Stimulated activated CD4-positive, alpha-beta T cell treated with anti-CD3 and anti-CD28 coated beads, TNF-alpha, amount 100 ng/mL, for 48 hours (primary cell): ENCODE results near the gene CPNE2.
A peak's percentile ranks its signal among the peaks of the same experiment; 100 is the strongest.
"Not testable (repeated sequence)": the region's sequence is repeated elsewhere in the genome, so short reads cannot be mapped to it uniquely, and the experiment has no call there.

Experiments used
- DNase-seq, 3 donors: peaks; one replicate each; pipeline ENCODE4 v3.0.0-alpha.2; 2020; ENCODE audit warnings: low read depth in 3 of 3

Gene CPNE2

DNA sequence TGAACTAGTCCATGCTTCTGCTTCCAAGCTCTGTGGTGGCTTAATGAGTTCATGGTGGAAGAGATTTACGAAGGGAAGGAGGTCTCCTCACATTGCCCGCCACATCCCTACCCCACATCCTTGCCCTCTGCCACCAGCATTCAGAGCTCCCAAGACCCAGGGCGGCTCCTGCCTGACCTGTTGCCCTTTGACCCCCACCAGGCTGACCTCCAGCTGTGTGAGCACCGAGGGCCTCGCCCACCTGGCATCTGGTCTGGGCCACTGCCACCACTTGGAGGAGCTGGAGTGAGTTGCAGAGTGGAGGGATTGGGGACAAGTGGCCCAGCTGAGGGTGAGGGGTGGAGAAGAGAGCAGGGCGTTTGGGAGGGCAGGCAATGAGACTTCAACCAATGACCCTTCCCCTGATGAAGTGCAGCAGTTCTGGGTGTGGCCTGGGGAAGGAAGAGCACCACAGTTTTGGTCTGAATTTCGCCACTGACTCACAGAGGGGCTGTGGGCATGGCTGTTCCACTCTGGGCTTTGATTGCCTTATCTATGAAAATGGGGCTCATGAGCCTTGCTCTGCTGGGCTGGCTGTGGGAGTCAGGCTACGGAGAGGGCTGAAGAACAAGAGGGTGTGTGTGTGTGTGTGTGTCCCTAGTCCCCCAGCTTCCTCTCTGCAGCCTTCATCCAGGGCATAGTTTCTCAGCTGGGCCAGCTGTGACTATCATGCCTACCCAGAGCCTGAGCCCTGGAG lies 22.6 kb upstream of the CPNE2 start:
- DNase-seq = no peak

DNA sequence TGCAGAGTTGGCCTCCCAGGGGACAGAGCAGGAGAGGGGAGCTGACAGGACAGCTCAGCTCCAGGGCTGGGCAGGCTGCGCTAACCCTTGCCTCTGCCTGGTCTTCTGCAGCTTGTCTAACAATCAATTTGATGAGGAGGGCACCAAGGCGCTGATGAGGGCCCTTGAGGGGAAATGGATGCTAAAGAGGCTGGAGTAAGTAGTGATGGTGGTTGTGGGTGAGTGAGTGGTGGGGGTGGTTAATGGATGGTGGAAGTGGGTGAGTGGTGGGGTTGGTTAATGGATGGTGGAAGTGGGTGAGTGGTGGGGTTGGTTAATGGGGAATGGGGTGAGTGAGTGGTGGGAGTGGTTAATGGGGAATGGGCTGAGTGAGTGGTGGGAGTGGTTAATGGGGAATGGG lies 22.0 kb upstream of the CPNE2 start:
- DNase-seq = no peak

DNA sequence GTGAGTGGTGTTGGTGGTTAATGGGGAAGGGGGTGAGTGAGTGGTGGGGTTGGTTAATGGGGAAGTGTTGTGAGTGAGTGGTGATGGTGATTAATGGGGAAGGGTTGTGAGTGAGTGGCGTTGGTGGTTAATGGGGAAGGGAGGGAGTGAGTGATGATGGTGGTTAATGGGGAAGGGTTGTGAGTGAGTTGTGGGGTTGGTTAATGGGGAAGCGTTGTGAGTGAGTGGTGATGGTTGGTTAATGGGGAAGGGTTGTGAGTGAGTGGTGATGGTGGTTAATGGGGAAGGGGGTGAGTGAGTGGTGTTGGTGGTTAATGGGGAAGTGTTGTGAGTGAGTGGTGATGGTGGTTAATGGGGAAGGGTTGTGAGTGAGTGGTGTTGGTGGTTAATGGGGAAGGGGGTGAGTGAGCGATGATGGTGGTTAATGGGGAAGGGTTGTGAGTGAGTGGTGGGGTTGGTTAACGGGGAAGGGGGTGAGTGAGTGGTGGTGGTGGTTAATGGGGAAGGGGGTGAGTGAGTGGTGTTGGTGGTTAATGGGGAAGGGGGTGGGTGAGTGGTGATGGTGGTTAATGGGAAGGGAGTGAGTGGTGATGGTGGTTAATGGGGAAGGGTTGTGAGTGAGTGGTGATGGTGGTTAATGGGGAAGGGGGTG lies 21.2 kb upstream of the CPNE2 start:
- DNase-seq = not testable (repeated sequence)

DNA sequence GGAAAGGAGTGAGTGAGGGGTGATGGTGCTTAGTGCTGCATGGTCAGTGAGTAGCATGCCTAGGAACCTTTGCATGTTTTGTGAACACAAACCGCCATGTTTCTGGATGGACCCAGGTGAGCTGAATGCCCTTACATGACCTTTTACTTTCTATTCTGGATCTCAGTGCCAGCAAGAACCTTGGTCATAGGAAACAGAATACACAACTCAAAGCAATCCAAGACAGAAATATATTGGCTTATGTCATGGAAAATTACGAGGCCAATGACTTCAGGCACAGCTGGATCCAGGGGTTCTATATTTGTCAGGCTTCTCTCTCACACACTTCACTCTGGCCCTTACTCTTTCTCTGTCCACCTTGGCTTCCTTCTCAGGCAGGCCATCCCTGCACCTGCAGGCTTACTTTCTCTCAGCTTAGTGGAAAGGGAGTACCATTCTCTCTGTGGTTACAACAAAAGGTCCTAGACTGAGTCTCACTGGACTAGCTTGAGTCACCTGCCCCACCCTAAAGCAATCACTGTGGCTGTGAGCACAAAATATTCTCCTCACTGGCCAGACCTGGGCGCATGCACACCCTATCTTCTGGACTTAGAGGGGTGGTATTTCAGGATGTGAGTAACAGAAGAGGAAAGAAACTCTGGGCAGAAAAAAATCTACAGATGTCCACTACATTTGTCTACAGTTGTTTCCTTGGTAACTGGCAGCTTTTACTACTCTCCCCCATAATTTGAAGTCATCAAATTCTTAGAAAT lies 20.4 kb upstream of the CPNE2 start:
- DNase-seq = no peak

DNA sequence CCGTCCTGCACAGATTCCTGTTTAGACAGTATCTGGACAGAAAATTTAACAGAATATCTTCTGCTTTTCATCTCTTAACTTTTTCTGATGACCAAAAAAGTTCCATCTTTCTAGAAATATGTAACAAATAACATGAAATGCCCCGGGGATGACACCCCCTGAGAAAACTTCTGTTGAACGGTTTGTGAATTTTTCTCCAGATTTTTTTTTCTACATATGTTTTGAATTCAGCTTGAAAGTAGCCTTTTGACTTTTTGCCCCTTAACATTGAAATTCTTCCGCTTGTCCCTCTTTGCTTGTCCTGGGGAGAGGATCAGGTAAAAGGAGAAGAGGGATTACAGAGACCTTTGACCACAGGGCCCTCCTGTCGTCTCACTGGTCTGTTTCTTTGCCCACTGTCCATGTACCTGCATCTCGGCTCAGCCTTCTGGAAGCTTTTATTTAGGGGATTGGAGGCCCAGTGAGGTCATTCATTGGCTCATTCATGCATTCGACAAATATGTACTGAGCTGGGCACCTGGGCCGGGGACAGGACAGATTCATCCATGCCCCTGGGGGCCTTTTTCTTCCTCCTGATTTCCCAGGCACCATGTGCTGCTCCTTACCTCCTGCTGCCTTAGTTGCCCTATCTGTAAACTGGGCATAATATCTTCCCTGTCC lies 19.6 kb upstream of the CPNE2 start:
- DNase-seq = no peak

DNA sequence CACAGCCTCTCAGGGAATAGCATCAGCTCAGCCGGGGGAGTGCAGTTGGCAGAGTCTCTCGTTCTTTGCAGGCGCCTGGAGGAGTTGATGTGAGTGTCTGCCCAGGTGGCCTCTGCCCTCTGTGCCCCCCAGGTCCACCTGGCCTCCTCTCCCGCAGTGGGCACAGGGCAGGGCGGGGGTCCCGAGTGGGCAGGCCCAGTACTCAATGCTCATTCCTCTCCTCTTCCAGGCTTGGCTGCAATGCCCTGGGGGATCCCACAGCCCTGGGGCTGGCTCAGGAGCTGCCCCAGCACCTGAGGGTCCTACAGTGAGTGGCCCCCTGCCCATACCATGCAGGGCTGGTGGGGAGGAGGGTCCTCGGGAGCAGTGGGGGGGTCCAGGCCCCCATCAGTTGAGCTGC lies 14.7 kb upstream of the CPNE2 start:
- no peak for DNase-seq

DNA sequence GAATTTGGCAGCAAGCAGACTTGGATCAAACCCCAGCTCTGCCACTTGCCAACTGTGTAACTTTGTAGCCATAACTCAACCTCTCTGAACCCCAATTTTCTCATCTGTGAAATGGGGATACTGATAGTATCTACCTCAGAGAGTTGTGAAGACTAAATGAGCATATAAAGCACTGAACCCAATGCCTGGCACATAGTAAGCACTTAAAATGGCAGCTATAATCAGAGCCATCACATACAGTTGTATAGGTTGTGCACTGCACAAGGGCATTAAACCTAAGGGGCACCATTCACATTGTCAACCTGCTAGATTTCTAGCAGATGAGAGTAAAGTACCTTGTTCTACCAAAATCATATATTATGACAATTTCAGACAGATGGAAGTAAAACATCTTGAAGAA lies 10.6 kb upstream of the CPNE2 start:
- DNase-seq = no peak

DNA sequence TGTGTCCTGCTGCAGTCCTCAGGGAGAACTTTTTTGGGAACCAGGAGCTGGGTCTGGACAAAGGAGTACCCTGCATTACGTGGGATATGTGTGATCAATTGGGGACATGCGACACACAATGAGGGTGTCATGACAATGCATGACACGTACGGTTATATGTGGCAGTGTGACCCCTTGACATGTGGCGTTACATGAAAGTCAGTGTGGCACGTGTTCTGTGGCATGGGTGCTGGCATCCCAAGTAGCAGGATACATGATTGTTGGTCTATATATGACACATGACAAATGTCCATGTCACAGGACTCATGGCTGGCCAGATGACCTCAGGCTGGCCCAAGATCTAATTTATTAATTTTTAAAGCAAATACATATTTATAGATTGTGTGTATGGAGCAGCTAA lies 9.7 kb upstream of the CPNE2 start:
- DNase-seq = no peak

DNA sequence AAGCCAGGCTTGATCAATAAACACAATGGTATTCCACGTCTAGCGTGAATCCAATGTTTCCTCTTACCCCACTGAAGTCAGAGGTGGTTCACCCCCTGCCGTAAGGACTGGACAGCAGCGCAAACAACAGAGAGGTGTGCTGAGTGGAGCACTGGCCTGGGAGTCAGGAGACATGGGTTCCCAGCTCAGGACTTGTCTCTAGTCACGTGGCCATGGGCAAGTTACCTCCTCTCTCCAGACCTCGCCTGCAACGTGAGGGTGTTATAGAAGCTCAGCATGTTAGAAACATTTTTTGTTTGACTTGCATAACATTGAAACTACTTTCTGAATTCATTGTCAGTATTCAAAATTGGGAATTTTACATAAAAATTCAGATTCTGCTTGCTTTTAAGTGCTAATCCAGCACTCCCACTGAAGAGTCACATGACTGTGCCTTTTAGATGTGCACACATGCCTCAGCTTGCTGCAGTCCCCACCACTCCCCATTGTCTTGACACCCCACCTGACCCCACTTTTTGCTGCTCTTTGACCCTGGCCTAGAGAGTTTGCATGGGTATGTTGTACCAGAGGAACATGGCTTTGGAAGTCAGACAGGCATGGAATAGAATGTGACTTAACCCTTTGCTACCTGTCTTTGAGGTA lies 8.8 kb upstream of the CPNE2 start:
- no peak for DNase-seq

DNA sequence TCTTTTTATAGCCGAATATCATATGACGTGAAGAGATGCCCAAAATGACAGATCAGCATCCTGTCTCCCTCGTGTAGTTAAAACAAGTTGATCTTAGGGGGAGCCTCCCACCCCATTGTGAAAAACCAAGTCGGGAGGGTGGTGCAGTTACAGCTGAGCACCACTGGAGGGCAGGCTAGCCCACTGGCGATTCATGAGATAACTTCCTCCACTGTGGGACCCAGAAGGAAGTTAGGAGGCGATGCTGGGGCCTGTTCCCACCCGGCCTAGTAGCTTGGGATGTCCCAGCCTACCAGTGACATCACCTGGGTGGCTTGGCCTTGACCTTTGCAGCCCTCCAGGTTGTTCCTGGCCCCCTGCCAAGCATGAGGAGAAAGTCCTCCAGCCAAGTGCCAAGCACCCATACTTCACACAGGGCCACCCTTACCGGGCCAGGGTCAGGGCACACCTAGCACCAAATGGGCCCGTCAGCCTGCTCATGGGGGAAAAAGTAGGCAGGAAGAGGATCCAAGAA lies 8.1 kb upstream of the CPNE2 start:
- DNase-seq = peak; percentile 38 to 62 (median 45)

DNA sequence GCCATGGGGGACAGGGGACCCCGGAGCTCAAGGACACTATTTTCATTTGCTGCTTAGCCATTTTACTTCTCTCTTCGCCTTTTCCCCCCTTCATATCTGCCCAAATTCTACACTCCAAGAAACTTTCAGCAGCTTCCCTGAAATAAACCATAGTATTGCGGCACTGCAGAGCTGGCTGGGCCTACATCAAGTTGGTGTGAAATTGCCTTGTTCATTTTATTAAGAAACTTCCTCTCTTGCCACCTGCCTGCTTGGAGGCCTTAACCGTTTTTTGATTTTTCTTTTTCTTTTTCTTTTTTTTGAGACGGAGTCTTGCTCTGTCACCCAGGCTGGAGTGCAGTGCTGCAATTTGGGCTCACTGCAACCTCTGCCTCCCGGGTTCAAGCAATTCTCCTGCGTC lies 7.4 kb upstream of the CPNE2 start:
- DNase-seq = no peak

DNA sequence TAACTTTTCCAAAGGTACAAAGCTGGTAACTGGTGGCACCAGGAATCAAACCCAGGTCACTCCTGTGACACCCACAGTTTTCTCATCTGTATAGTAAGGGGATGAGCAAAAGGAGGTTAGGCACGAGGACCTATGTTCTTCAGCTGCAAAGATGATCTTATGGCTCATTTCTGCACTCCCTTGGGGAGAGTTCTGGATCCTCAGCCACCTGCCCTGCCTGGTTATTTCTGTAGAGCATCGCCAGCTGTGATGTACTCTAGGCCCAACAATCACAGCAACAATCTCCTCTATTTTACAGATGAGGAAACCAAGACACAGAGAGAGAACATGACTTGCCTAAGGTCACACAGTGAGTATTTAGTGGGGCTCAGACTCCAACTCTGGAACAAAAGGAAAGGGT lies 5.4 kb upstream of the CPNE2 start:
- no peak for DNase-seq

DNA sequence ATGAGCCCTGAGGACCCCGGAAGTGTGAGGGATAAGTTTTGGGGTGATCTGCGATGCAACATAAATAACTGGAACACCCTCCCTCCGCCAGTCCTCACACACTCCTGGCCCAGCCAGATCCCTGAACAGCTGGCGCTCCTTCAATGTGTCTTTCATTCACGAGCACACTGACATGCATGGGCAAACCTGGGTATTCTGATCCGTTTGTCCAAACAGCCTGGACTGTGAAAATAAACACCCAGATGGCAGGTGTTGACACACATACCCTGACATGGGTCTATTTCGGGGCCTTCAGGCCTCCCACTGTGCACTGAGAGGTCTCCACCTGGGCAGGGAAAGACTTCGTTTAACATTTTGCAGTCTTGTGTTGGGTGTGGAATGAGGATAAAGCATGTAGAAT lies 3.0 kb upstream of the CPNE2 start:
- no peak for DNase-seq

DNA sequence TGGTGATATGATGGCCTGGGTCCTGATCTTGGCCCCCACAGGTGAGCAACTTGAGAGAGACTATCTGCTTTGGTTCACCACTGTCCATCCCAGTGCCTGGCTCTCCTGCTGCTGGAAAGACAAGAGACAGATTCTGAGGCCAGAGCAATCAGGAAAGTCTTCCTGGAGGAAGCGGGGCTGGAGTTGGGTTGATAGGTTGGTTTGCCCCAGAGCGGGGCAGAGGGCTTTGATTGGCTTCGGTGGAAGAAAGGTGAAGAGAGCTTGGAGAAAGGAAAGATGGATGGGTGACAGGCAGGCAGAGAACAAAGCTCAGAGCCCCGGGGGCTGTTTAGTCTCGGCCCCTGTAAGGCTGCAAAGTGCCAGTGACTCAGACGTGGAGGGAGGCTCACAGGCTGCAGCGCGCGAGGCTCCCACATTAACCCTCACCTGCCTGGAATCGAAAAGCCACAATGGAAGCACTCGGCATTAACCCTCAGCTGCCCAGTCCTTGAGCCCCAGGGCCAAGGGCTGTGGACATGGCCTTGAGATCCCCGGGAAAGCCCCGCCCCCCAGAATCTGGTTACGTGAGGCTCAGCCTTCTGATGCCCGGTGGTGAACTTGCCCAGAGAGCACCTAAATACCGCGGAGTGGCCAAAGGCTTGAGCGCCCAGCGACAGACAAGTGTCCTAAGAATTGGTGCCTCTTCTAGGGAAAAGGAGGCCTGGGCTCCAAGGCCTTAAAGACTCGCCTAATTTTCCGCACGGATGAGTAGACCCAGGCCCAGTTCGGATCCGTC lies 996 bp upstream of the CPNE2 start:
- DNase-seq = no peak

DNA sequence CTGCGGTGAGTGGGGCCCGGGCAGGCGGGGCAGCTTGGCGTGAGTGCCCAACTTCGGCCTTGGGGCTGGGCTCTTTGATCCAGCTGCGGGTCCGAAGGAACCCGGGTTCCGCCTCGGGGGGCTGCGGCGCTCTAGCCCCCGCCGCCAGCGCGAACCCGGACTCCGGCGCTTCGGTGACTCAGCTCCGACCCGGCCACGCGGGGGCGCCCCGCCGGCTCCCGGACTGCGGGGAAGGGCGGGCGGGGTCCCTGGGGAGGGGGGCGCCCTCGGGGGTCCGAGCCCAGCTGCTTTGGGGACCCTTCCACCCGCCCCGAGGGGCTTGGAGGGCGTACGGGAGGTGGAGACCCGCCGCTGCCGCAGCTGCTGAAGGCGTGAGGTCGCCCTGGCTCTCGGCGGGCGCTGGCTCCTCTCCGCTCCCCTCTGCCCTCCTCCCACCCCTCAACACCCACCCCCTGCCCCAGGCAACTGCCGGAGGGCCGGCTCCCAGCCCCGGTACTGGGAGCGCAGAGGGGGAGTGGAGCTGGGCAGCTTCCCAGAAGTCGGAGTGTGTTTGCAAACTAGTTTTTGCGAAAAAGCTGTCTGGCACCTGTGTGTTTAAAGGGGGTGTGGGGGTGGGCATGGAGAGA lies 516 bp downstream of the CPNE2 start:
- DNase-seq = peak in 2 of 3 donors; percentile 20 to 40

DNA sequence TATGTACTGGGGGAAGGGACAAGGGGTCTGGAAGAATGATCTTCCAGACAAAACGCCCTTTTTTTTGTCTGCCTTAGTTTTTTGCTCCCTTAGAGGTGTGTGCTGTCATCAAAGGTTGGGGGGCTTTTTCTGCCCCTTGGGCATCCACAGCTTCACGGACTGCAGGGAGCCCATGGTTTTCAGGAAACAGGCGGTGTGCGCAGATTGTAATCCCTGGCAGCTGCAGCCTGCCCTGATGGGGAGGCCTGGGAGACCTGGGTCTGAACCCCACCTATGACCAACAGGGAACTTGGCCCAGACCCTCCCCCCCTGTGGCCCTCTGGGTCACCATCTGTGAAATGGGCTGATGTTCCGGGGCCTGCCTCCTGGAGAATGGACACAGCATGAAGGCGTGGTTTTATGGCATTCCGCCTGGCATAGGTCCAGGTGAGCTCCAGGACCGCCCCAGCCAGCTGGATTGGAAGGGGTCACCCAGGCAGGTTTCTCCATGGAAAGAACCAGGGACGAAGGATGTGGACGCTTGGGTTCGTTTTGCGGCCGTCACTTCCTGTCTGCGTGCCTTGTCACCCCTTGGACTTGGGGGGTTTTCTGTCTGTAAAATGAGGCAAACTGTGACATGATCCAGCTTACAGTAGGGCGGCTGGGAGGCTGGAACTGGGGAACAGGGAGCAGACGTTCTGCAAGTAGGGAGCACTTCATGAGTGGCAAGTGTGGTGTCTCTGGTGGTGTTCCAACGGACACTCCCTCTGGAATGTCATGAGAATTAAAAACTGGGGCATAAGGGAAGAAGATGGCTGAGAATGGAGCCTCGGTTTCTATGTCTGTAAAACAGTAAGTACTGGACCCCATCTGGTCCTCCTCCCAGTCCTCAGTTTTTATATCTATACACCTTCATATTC lies 1.5 kb downstream of the CPNE2 start:
- no peak for DNase-seq

DNA sequence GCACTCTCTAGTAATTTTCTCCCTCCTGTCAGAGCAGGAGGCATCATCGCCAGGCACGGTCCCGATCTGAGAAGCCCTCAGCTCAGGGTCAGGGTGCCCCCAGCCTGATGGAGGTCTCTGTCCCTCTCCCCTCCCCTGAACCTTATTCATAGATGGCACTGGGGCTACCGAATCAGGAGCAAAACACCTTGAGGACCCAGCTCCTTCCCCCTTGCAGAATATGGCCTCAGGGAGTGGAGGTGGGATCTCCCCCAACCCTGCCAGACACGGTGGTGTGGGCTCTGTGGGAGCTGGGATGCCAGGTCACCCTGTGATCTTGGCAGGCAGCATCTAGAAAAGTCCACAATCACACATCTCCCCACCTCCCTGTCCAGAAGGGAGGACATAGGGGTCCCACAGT lies 2.5 kb downstream of the CPNE2 start:
- no peak for DNase-seq

DNA sequence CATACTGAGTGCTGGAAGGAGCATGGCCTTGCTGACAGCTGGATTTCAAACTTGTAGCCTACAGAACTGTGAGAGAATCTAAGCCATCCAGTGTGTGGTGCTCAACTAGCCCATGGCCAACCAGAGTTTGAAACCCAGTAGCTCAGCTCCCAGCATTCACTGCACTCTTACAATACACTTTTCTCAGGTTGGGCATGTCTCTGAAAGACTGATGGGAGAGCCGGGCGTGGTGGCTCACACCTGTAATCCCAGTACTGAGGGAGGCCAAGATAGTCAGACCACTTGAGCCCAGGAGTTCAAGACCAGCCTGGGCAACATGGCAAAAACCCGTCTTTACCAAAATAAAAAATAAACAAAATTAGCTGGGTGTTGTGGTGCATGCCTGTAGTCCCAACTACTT lies 3.8 kb downstream of the CPNE2 start:
- no peak for DNase-seq

DNA sequence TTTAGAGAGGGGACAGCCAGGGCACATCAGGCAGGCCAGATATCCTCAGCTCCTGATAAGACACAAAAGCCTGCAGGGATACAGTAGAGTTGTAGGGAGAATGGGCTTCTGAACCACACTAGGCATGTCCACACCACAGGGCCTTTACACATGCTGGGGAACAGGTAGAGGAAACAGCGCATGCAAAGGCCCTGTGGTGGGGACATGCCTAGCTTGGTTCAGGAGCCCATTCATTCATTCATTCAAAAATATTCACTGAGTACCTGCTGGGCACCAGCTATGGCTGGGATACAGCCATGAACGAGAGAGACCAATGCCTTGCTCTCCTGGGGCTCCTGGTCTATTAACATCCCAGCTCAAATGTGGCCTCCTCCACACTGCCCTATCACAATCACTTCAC lies 4.4 kb downstream of the CPNE2 start:
- no peak for DNase-seq
